ENCODE results near the gene CFAP46. TPM values are rescaled to one million over a fixed set of nuclear protein-coding genes. Genes with fewer than 3 reads are reported as not detected.

The CFAP46 gene
- total and polyA plus RNA-seq, 2 of the 8 experiments (the other 6 are each of a cell fraction or from before 2014, with no cell fraction given): 2.6 to 4.8 TPM

DNA sequence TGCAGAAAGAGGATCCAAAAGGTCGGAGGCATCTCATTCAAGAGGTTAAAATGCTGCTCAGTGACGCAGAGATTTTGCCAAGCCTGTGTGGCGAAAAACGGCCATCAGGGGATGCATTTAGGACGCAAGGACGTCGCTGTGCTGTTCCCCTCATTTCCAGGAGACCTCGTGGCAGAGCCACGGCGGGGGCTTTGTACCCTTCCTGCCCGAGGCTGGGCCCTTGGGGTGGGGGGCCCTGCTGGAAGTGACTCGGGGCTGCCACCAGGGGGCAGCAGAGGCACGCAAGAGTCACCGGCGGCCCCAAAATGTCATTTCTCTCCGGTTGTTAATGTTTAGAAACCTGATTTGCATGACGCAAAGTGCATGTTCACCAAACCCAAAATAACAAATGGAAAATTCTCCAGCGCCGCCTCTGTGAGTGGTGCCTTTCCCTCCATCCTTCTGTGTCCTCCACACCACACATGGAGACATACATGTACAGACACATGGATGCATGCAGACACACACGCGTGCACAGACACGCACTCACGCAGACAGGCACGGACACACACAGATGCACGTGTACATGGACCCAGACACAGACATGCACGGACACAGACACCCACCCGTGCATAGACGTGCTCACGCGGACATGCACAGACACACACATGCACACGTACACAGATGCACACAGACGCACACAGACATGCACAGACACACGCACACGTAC lies 105.4 kb downstream of the CFAP46 start (continued):
- TF ChIP-seq RAD21 (IDR thresholded peaks at IDR 0.05 in 1 of 2, conservative IDR thresholded peaks at IDR 0.05 in 1 of 2; ENCODE audit: low read depth in 2 of 2, low read length in 2 of 2) (peak; percentile 87 to 92), GTF2F1 (IDR thresholded peaks at IDR 0.05; ENCODE audit: borderline replicate concordance, low read depth, low read length) (no peak), CTCF (IDR thresholded peaks at IDR 0.05; ENCODE audit: control extremely low read depth in 1 of 3, insufficient read depth in 1 of 3, low read depth in 1 of 3, low read length in 3 of 3) (peak in 2 of 3 experiments; percentile 90 to 91; a peak in 3 of 4 replicates), NRF1 (IDR thresholded peaks at IDR 0.05; ENCODE audit: low read depth, low read length) (no peak)
